Activated naive CD4-positive, alpha-beta T cell treated with anti-CD3 and anti-CD28 coated beads, Interleukin-2, amount 10 ng/mL, durations not matched to agents 7 days and 5 days (primary cell): ENCODE results near the gene POU3F2.

Experiments used
- CTCF ChIA-PET: fragments of 350-600 bp; sonication (Branson Sonifier 250); formaldehyde crosslinking; loops from one replicate; lab custom pipeline; 2021; ENCODE audit warnings: antibody characterized with exemption; lab: Charles Lee
- DNase-seq: peaks from one replicate; pipeline ENCODE4 v3.0.0-alpha.2; 2020
- H3K27ac Mint-ChIP-seq: one replicate; pipeline ENCODE4 v1.8.0; 2021; ENCODE audit warnings: mild to moderate bottlenecking, moderate library complexity, mixed read lengths
- H3K27me3 Mint-ChIP-seq: one replicate; pipeline ENCODE4 v1.8.0; 2021; ENCODE audit warnings: mild to moderate bottlenecking, mixed read lengths
- H3K36me3 Mint-ChIP-seq: one replicate; pipeline ENCODE4 v1.8.0; 2021; ENCODE audit warnings: mixed read lengths
- H3K4me1 Mint-ChIP-seq: one replicate; pipeline ENCODE4 v1.8.0; 2021; ENCODE audit warnings: mixed read lengths
- H3K4me3 Mint-ChIP-seq: one replicate; pipeline ENCODE4 v1.8.0; 2021; ENCODE audit warnings: mild to moderate bottlenecking, moderate library complexity, mixed read lengths
- H3K9me3 Mint-ChIP-seq: one replicate; pipeline ENCODE4 v1.8.0; 2021; ENCODE audit warnings: mixed read lengths

The POU3F2 gene

DNA sequence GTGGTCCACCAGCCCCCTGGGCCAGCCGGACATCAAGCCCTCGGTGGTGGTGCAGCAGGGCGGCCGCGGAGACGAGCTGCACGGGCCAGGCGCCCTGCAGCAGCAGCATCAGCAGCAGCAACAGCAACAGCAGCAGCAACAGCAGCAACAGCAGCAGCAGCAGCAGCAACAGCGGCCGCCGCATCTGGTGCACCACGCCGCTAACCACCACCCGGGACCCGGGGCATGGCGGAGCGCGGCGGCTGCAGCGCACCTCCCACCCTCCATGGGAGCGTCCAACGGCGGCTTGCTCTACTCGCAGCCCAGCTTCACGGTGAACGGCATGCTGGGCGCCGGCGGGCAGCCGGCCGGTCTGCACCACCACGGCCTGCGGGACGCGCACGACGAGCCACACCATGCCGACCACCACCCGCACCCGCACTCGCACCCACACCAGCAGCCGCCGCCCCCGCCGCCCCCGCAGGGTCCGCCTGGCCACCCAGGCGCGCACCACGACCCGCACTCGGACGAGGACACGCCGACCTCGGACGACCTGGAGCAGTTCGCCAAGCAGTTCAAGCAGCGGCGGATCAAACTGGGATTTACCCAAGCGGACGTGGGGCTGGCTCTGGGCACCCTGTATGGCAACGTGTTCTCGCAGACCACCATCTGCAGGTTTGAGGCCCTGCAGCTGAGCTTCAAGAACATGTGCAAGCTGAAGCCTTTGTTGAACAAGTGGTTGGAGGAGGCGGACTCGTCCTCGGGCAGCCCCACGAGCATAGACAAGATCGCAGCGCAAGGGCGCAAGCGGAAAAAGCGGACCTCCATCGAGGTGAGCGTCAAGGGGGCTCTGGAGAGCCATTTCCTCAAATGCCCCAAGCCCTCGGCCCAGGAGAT lies 1.0 kb downstream of the POU3F2 start:
- H3K27ac Mint-ChIP-seq, result no peak overlapping the region

DNA sequence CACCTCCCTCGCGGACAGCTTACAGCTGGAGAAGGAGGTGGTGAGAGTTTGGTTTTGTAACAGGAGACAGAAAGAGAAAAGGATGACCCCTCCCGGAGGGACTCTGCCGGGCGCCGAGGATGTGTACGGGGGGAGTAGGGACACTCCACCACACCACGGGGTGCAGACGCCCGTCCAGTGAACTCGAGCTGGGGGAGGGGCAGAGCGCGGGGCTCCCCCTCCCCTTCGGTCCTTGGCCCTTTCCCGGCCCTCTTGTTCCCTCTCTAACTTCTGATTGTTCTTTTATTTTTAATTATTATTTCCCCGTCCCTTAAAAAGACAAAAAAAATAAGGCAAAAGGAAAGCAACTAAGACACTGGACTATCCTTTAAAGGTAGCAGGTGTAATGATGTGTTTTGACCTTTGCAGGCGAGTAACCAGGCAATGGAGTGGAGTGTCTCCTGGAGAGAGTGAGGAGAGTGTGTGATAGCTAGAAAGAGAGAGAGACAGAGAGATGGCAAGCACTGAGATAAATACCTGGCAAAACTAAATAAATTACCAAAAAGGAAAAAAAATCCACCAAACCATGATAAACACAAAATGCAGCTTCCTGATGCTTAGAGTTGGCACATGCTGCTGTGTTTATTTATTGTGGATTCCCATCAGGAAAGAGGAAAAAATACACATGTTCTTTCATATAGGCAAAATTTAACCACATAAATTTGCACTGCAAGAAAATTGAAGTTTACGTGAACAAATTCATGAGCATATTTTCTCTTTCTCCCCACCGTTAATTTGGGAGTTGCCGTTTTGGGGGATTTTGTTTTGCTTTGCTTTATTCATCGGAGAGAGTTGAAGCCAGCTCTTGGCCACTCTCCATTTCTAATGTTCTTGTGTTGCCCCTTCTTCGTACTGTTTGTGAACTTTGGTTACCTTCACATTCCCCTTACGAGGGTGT lies 1.9 kb downstream of the POU3F2 start:
- no peak for DNase-seq
- CTCF ChIA-PET, result interaction anchor here (1.0 to 1.8 kb wide), 2 partner anchors 8 to 9 kb away, joined by 3 to 6 read pairs; no protein-coding TSS in a partner anchor
- H3K4me1 Mint-ChIP-seq, result peaks cover 33% of the 10 kb centered on the region
- peaks cover 96% of the 10 kb centered on the region for H3K27me3 Mint-ChIP-seq
- peak overlapping the region; percentile 5 for H3K4me3 Mint-ChIP-seq
- peaks cover 1% of the 10 kb centered on the region for H3K36me3 Mint-ChIP-seq
- H3K9me3 Mint-ChIP-seq, result no peaks in the 10 kb centered on the region
- no peak overlapping the region for H3K27ac Mint-ChIP-seq

More for the DNA sequence above, 1.0 kb downstream of the POU3F2 start:
- no peaks in the 10 kb centered on the region for H3K9me3 Mint-ChIP-seq
- peaks cover 40% of the 10 kb centered on the region for H3K4me1 Mint-ChIP-seq
- H3K27me3 Mint-ChIP-seq, result peaks cover 96% of the 10 kb centered on the region
- H3K4me3 Mint-ChIP-seq, result no peak overlapping the region
- DNase-seq, result no peak
- peaks cover 3% of the 10 kb centered on the region for H3K36me3 Mint-ChIP-seq
- CTCF ChIA-PET, result interaction anchor here (1.8 kb wide), 1 partner anchor 10 kb away, joined by 6 read pairs; no protein-coding TSS in a partner anchor

DNA sequence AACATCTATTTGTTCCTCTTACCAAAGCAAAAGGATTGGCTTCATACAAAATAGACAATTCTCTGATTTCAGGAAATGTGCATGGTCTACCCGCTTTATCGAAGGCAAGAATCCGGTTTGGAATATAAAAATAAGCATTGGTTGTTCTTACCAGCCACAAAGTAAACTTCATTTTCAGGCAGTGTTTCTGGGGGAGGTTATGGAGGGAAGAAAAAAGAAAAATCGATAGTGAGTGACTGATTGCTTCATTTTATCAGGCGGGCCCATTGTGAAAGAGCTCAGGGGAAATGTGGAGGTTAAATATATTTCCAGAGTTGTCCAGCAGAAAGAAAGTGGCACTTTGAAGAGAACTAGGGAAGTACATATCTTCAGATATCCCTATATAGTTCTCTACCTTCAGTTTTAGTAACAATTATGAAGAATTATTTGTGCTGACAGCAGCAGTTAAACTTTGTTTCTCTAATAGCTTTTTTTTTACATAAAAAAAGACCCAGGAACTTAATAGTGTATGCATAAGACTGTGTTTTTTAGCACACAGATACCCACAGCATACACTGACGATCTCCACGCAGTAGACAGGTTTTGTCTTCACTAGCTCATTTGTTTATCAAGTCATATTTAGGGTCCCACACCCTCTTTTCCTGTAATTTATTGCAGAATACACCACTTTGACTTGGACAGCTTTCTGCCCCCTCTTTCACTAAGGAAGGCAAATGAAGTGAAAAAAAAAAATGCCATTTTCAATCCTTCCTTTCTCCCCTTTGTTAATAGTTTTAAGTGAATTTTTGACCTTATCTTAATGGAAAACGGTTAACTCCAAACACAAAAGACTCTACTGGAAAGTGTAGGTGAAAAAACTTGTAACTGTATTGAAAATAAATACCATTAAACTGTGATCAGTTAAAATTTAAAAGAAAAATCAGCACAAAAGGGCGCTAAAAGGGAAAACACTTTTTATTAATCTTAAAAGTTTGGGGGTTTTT lies 2.9 kb downstream of the POU3F2 start:
- Mint-ChIP-seq H3K4me3 (no peak overlapping the region), H3K4me1 (peaks cover 28% of the 10 kb centered on the region), H3K36me3 (peaks cover 1% of the 10 kb centered on the region), H3K27me3 (peaks cover 96% of the 10 kb centered on the region), H3K9me3 (no peaks in the 10 kb centered on the region), H3K27ac (no peak overlapping the region)
- CTCF ChIA-PET, result interaction anchor here (1.0 to 1.8 kb wide), 2 partner anchors 8 to 9 kb away, joined by 3 to 6 read pairs; no protein-coding TSS in a partner anchor
- DNase-seq, result no peak

DNA sequence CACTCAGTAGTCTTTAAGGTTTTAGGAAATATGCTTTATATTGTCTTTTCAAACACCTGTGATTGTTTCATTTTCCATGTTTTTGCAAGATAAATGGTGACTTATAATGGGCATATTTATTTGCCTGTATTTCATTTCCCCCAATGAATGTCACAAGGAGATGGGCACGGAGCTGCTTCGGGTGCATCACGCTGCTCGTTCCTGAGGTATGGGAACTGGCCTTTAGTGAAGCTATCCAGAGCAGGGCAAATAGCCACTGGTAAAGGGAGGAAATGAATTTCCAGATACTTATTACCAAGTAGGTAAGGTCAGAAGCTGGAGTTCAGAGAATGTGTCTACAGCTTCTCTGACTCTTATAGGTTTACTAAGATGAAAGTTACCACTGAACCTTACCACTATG lies 3.7 kb downstream of the POU3F2 start:
- H3K27ac Mint-ChIP-seq, result no peak overlapping the region
- peaks cover 96% of the 10 kb centered on the region for H3K27me3 Mint-ChIP-seq
- DNase-seq, result no peak
- CTCF ChIA-PET, result interaction anchor here (1.1 kb wide), 1 partner anchor 9 kb away, joined by 3 read pairs; no protein-coding TSS in a partner anchor
- no peak overlapping the region for H3K4me3 Mint-ChIP-seq
- peaks cover 25% of the 10 kb centered on the region for H3K4me1 Mint-ChIP-seq
- H3K9me3 Mint-ChIP-seq, result no peaks in the 10 kb centered on the region
- peaks cover 4% of the 10 kb centered on the region for H3K36me3 Mint-ChIP-seq

DNA sequence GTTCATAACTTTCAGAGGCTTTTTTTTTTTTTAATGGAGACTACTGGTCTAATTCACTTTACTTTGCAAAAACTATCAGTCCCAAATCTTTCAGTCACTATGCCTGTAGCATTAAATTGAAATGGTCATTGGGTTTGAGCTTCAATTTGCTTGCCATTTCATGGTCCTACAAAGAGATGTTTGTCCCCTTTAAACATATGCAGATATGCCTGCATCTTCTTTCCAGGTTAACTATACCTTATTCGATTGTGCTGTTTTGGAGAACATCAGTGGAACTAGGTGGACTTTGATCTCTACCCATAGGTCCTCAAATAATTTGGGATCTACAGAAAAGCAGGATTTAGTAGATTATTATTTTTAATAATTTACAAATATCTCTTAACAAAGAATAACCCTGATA lies 4.6 kb downstream of the POU3F2 start:
- CTCF ChIA-PET, result interaction anchor here (1.1 kb wide), 1 partner anchor 9 kb away, joined by 3 read pairs; no protein-coding TSS in a partner anchor
- DNase-seq, result no peak
- Mint-ChIP-seq H3K4me3 (no peak overlapping the region), H3K36me3 (peaks cover 4% of the 10 kb centered on the region), H3K27ac (no peak overlapping the region), H3K4me1 (peaks cover 16% of the 10 kb centered on the region), H3K27me3 (peaks cover 96% of the 10 kb centered on the region), H3K9me3 (no peaks in the 10 kb centered on the region)

DNA sequence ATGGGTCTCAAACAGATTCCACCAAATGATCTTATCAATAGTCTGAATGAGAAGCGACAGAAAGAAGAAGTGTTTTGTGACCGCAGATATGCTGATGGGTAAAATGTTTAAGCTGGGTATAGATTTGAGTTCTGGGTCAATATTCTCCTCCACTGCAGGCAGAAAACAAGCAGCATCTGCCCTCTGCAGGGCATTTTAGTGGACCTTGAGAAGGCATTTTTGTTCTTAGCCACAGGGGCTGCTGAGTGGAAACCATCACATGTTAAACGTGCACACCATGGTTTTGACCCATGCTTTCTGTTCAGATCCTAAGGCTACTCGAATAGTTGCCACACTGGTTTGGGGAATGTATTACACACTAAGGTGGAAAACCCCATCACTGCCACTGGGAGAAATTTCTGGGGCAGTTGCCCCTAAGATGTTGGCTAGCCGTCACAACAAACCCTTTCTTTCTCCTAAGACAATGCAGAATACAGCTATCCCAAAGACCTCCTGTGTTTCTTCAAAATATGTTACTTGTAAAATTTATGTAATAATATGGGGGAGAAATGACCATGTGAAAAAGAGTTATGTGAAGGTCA lies 5.5 kb downstream of the POU3F2 start:
- CTCF ChIA-PET, result no interaction called here
- H3K4me1 Mint-ChIP-seq, result peaks cover 14% of the 10 kb centered on the region
- no peaks in the 10 kb centered on the region for H3K9me3 Mint-ChIP-seq
- H3K27ac Mint-ChIP-seq, result no peak overlapping the region
- H3K4me3 Mint-ChIP-seq, result no peak overlapping the region
- no peak for DNase-seq
- H3K27me3 Mint-ChIP-seq, result peaks cover 96% of the 10 kb centered on the region
- H3K36me3 Mint-ChIP-seq, result peaks cover 4% of the 10 kb centered on the region

DNA sequence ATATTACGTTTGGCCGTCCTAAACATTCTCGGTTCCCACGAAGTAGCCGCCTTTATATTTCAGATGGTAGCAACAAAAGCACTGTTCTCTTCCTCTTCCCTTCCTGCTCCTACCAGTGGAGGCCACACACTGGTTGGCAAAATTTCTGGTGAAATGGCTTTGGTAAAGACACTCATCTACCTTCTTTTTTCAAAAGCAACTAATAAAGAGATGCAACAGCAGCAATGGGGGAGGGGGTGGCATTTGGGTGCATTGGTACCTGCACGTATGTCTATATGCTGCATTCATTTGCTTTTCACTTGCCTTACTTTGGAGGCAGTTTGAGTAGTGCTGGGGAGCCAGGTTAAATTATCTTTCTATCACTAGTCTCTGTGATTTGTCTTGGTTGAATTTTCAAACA lies 6.0 kb downstream of the POU3F2 start:
- no peak for DNase-seq
- Mint-ChIP-seq H3K27ac (no peak overlapping the region), H3K27me3 (peaks cover 96% of the 10 kb centered on the region), H3K36me3 (peaks cover 4% of the 10 kb centered on the region), H3K9me3 (no peaks in the 10 kb centered on the region), H3K4me1 (peaks cover 15% of the 10 kb centered on the region), H3K4me3 (no peak overlapping the region)
- CTCF ChIA-PET, result no interaction called here

DNA sequence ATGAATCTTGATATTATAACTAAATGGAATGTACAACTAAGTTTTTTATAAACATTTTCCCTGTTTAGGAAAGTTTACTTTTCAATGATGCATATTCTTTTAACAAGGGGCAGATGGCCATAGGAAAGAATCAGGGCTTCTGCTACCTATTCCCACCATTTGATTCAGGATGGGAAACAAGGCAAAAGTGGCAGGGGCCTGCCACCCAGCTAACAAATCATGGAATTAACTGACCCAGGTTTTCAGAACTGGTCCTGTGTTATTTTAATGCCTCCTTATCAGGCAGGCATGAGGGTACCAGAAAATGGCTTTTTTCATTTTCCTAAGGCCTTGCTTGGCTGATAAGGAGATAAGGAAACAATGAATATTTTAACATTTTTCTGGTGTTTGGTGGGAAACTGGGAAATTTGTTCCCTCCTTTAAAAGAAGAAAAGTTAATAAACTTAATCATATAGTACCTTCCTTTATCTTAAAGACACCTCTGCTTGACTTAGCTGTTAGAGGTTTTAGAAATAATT lies 6.7 kb downstream of the POU3F2 start:
- DNase-seq, result no peak
- peaks cover 4% of the 10 kb centered on the region for H3K36me3 Mint-ChIP-seq
- peaks cover 96% of the 10 kb centered on the region for H3K27me3 Mint-ChIP-seq
- no peak overlapping the region for H3K27ac Mint-ChIP-seq
- no peaks in the 10 kb centered on the region for H3K9me3 Mint-ChIP-seq
- CTCF ChIA-PET, result no interaction called here
- H3K4me1 Mint-ChIP-seq, result peaks cover 16% of the 10 kb centered on the region
- no peak overlapping the region for H3K4me3 Mint-ChIP-seq

DNA sequence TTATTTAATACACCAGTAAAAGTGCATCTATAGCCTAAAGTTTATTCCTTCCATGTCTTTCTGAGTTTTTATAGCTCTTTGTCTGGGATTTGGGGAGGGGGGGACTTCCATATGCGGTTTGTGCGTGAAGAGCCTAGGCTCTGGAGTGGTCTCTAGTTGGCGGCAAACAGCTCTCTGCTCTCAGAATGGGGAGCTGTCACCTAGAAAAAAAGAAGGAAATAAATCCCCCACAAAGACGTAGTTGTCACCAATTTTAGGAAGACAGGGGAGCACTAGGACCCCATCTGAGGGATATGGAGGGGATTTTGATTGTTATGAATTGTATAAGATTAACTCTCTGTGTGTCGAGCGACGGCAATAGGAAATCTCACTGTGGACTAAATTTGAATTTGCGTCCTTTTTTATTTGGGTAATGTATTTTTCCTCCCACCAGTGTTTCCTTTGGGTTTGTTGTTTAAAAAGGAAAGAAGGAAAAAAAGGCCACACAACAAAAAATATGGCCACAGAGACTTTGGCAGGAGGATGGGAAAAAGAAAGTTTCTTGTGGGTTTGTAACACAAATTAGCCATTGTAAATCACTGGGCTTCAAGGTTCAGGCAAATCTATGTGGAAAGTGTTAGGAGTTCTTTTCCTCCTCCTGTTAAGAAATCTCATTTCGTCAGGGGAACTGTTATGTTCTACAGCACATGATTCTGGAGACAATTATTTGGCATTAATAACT lies 7.4 kb downstream of the POU3F2 start:
- peaks cover 15% of the 10 kb centered on the region for H3K4me1 Mint-ChIP-seq
- CTCF ChIA-PET, result no interaction called here
- peaks cover 4% of the 10 kb centered on the region for H3K36me3 Mint-ChIP-seq
- no peak for DNase-seq
- no peak overlapping the region for H3K27ac Mint-ChIP-seq
- no peaks in the 10 kb centered on the region for H3K9me3 Mint-ChIP-seq
- H3K4me3 Mint-ChIP-seq, result no peak overlapping the region
- H3K27me3 Mint-ChIP-seq, result peaks cover 96% of the 10 kb centered on the region

DNA sequence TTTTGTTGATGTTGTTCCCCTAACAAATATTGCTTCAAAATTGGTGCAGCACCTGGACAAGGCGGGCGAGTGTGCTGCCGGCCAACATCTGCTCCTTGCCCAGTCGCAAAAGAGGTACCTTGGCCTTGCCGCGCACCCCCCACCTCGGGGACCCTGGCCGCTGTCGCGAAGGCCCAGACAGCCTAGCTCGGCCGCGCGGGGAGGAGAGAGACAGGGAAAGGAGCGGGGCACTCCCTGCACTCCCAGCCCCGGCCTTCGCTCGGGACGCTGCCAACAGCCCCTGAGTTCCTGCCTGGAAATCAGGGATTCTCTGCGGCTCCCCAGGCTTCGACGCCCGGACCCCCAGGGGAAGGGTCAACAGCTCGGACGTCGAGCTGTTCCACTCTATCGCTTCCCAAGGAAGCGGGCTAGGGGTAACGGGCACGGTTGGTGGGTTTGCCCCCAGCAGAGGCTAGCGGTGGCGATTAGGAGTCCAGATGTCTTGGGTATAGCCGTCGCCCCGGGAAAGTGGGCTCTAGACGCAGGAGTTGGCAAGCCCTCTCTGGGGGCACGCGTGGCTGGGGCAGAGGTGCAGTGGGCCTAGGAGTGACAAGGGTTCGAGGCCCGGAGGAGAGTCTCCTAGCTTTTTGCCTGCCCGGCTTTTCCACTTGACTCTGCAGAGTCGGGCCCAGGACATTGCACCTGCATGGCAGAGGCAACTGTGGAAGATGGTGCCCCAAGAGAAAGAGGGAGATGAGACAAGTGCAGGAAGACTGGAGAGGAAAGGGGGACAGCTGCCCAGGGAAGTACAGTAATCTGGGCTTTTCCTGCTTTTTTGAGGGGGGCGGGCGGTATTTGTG lies 8.2 kb downstream of the POU3F2 start:
- H3K4me3 Mint-ChIP-seq, result peak overlapping the region; percentile 23
- no peak overlapping the region for H3K27ac Mint-ChIP-seq
- peaks cover 4% of the 10 kb centered on the region for H3K36me3 Mint-ChIP-seq
- peaks cover 15% of the 10 kb centered on the region for H3K4me1 Mint-ChIP-seq
- no peaks in the 10 kb centered on the region for H3K9me3 Mint-ChIP-seq
- H3K27me3 Mint-ChIP-seq, result peaks cover 96% of the 10 kb centered on the region
- CTCF ChIA-PET, result interaction anchor here (1.1 to 1.4 kb wide), 2 partner anchors 12 to 1345 kb away, joined by 3 to 4 read pairs; no protein-coding TSS in a partner anchor
- no peak for DNase-seq

DNA sequence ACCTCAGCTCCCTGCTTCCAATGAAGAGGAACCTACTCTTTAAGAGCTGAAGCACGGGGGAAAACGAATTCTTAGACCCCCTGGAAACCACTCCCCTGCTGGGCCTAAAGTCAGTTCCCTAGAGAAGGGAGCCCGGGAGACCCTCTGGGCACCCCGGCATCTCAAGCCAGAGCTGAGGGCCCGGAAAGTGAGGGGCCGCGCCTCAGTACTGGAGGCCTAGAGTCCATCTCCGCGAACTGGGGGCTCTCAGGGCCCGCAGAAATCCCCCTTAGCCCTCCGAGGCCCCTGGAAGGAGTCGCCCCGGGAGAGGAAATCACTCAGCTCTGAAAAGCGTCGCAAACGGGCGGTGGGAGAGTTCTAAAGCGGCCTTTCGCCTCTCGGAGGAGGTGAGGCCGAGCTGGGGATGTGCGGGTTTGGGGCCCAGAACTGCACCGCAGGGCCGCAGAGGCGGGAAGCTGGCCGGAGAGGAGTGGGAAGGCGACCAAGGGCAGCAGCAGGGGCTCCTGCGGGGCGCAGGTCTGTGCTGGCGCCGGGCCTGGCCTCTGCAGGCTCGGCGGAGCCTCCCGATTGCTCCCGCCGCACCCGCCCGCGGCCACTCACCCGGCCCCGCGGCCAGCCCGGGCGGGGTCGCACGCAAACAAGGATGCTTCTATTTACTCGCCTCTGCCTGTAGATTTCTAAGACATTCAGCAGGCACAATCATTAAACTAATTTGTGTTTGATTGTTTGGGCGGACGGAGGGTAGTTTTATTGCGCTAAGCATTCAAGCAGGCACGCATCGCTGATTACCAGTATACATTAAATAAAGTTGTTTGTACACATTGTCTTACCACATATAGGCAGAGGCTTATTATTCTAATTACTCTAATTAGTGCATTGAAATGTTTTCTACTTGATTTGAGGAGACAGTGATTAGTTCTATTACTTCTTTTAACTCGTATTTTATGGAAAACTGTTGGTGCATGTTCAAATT lies 9.2 kb downstream of the POU3F2 start:
- Mint-ChIP-seq H3K27ac (peak overlapping the region; percentile 33), H3K9me3 (no peaks in the 10 kb centered on the region), H3K4me1 (peaks cover 17% of the 10 kb centered on the region), H3K4me3 (no peak overlapping the region), H3K27me3 (peaks cover 96% of the 10 kb centered on the region), H3K36me3 (peaks cover 4% of the 10 kb centered on the region)
- CTCF ChIA-PET, result interaction anchor here (1.1 to 1.4 kb wide), 3 partner anchors 13 to 1346 kb away, joined by 3 to 4 read pairs (median 3); no protein-coding TSS in a partner anchor
- DNase-seq, result no peak
